Chondrocyte (in vitro differentiated cells): Measurements from ENCODE around the gene KLF17. TPM values are rescaled to one million over a fixed set of nuclear protein-coding genes. Genes with fewer than 3 reads are reported as not detected.

Experiments used
- DNase-seq: peaks from one replicate; pipeline ENCODE4 v3.0.0; 2021; ENCODE audit warnings: mixed read lengths, low spot score
- H3K27ac Mint-ChIP-seq: one replicate; pipeline ENCODE4 v1.8.0; 2021; ENCODE audit warnings: mild to moderate bottlenecking, moderate library complexity, mixed read lengths; ENCODE audit not compliant: unreplicated experiment
- H3K27me3 Mint-ChIP-seq: 2 replicates; pipeline ENCODE4 v1.8.0; 2021; ENCODE audit warnings: low read depth, mixed read lengths
- H3K36me3 Mint-ChIP-seq: 2 replicates; pipeline ENCODE4 v1.8.0; 2021; ENCODE audit warnings: low read depth, mixed read lengths
- H3K4me1 Mint-ChIP-seq: 2 replicates; pipeline ENCODE4 v1.8.0; 2021; ENCODE audit warnings: low read depth, mild to moderate bottlenecking, mixed read lengths
- H3K4me3 Mint-ChIP-seq: one replicate; pipeline ENCODE4 v1.8.0; 2021; ENCODE audit warnings: mild to moderate bottlenecking, moderate library complexity, mixed read lengths; ENCODE audit not compliant: unreplicated experiment
- H3K9me3 Mint-ChIP-seq: 2 replicates; pipeline ENCODE4 v1.8.0; 2021; ENCODE audit warnings: low read depth, mixed read lengths
- total RNA-seq: library from RNA; stranded (reverse); gene quantifications from 3 replicates; pipeline ENCODE4 v1.2.1, GENCODE V29; 2021
- TF ChIP-seq, protein P1 (sequence below): fragments of 200-600 bp; sonication (generic); IDR thresholded peaks from 2 replicates; pipeline ENCODE4 v1.5.0; 2021; ENCODE audit warnings: antibody characterized with exemption, mild to moderate bottlenecking, moderate library complexity

KLF17 gene
- total RNA-seq, 1 donor from 2014 or later: not detected

DNA sequence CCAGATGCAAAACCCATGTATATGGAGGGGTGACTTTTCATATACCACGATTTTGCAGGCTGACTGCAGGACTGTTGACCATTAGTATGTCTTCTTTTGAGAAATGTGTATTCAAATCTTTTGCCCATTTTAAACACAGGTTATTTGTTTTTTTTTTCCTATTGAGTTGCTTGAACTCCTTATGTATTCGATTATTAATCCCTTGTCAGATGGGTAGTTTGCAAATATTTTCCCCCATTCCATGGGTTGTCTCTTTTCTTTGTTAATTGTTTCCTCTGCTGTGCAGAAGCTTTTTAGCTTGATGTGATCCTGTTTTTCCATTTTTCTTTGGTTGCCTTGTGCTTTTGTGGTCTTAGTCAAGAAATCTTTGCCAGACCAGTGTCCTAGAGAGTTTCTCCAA, 24.6 kb upstream of the KLF17 start:
- peaks cover 9% of the 10 kb centered on the region for H3K4me1 Mint-ChIP-seq
- H3K4me3 Mint-ChIP-seq: no peak overlapping the region
- H3K27me3 Mint-ChIP-seq: peaks cover 12% of the 10 kb centered on the region
- H3K9me3 Mint-ChIP-seq: peaks cover 18% of the 10 kb centered on the region
- no peak overlapping the region for H3K27ac Mint-ChIP-seq
- DNase-seq: no peak
- peaks cover 5% of the 10 kb centered on the region for H3K36me3 Mint-ChIP-seq
- TF ChIP-seq, protein P1, sequence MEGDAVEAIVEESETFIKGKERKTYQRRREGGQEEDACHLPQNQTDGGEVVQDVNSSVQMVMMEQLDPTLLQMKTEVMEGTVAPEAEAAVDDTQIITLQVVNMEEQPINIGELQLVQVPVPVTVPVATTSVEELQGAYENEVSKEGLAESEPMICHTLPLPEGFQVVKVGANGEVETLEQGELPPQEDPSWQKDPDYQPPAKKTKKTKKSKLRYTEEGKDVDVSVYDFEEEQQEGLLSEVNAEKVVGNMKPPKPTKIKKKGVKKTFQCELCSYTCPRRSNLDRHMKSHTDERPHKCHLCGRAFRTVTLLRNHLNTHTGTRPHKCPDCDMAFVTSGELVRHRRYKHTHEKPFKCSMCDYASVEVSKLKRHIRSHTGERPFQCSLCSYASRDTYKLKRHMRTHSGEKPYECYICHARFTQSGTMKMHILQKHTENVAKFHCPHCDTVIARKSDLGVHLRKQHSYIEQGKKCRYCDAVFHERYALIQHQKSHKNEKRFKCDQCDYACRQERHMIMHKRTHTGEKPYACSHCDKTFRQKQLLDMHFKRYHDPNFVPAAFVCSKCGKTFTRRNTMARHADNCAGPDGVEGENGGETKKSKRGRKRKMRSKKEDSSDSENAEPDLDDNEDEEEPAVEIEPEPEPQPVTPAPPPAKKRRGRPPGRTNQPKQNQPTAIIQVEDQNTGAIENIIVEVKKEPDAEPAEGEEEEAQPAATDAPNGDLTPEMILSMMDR: no peak

DNA sequence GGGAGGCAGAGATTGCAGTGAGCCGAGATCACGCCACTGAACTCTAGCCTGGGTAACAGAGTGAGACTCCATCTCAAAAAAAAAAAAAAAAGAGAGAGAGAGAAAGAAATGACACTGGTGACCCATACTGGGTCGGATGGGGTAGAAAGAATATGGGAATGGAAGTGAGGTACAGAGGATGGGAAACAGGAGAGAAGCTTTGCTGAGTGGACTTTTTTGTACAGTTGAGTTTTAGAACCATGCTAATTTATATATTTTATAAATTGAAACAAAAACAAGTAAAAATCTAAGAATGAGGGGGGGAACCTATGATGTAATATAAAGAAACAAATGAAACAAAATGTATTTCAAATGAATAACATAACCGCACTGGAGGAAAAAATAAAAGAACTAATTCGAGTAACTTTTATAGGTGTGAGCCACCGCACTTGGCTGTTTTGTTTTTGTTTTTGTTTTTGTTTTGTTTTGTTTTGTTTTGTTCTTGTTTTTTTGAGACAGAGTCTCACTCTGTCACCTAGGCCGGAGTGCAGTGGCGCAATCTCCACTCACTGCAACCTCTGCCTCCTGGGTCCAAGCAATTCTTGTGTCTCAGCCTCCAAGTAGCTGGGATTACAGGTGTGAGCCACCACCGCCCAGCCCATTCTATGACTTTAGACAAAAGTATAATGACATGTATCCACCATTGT, 18.3 kb upstream of the KLF17 start:
- no peaks in the 10 kb centered on the region for H3K4me1 Mint-ChIP-seq
- peaks cover 5% of the 10 kb centered on the region for H3K27me3 Mint-ChIP-seq
- TF ChIP-seq, protein P1: no peak
- H3K36me3 Mint-ChIP-seq: peaks cover 5% of the 10 kb centered on the region
- H3K9me3 Mint-ChIP-seq: peaks cover 11% of the 10 kb centered on the region
- H3K27ac Mint-ChIP-seq: no peak overlapping the region
- no peak for DNase-seq
- H3K4me3 Mint-ChIP-seq: no peak overlapping the region

DNA sequence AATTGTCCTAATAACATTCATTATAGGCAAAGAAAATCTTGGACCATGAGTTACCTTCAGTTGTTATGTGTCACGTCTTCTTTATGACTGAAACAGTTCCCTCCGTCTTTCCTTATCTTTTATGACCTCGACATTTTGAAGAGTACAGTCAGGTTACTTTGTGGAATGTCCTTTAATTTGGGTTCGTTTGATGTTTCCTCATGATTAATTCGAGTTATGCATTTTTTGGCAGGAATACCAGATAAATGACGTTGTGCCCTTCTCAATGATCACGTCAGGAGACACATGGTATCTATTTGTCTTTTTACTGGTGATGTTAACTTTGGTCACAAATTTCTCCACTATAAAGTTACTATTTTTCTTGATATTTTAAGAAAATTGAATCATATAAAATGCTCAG, 17.3 kb upstream of the KLF17 start:
- Mint-ChIP-seq H3K27me3 (peaks cover 9% of the 10 kb centered on the region), H3K4me1 (no peaks in the 10 kb centered on the region), H3K4me3 (no peak overlapping the region), H3K9me3 (peaks cover 8% of the 10 kb centered on the region), H3K27ac (no peak overlapping the region), H3K36me3 (peaks cover 5% of the 10 kb centered on the region)
- no peak for DNase-seq
- TF ChIP-seq, protein P1: no peak

DNA sequence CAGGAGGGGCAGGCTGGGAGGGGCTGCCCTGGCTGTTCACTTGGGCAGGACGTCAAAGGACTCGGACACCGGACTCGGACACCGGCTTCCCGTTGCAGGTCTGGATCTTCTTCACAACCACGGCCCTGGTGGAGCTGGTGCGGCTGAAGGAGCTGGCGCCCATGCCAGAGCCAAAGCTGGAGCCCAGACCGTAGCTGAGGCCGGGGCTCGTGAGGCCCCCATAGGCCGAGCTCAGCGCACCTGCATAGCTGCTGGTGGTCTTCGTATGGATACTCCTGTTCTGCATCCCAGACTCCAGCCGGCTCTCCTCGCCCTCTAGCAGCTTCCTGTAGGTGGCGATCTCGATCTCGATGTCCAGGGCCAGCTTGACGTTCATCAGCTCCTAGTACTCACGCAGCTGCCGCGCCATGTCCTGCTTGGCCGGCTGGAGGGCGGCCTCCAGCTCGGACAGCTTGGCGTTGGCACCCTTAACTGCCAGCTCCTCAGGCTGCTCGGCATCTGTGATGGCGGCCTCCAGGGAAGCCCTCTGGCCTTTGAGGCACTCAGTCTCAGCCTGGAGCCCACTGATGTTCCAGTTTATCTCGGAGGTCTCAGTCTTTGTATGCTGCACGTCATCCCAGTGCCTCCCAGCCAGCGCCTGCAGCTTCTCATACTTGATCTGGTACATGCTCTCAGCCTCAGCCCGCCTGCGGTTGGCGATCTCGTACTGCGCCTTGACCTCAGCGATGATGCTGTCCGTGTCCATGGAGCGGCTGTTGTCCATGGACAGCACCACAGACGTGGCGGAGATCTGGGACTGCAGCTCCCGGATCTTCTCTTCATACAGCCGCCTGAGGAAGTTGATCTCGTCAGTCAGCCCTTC, 15.1 kb upstream of the KLF17 start:
- no peak overlapping the region for H3K27ac Mint-ChIP-seq
- no peaks in the 10 kb centered on the region for H3K4me1 Mint-ChIP-seq
- no peak overlapping the region for H3K4me3 Mint-ChIP-seq
- H3K9me3 Mint-ChIP-seq: no peaks in the 10 kb centered on the region
- DNase-seq: no peak
- TF ChIP-seq, protein P1: peak; percentile 51
- peaks cover 20% of the 10 kb centered on the region for H3K27me3 Mint-ChIP-seq
- H3K36me3 Mint-ChIP-seq: no peaks in the 10 kb centered on the region

DNA sequence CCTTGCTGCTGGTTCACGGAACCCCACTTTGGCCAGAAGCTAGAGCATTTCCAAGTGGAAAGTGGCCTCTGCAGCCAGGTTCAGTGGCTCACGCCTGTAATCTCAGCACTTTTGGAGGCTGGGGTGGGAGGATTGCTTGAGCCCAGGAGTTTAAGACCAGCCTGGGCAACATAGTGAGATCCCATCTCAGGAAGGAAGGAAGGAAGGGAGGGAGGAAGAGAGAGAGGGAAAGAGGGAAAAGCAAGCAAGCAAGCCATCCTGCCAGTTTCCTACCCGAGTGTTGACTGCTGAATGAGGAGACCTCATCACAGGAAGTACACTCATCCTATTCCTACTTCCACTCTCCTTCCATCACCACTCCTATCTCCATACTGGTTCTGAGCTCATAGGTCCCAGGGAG, 12.8 kb upstream of the KLF17 start:
- peaks cover 20% of the 10 kb centered on the region for H3K27me3 Mint-ChIP-seq
- no peaks in the 10 kb centered on the region for H3K36me3 Mint-ChIP-seq
- H3K27ac Mint-ChIP-seq: no peak overlapping the region
- H3K9me3 Mint-ChIP-seq: no peaks in the 10 kb centered on the region
- no peak for DNase-seq
- TF ChIP-seq, protein P1: no peak
- H3K4me3 Mint-ChIP-seq: no peak overlapping the region
- H3K4me1 Mint-ChIP-seq: no peaks in the 10 kb centered on the region
